Measurements from ENCODE around the gene RREB1.
A peak's percentile ranks its signal among the peaks of the same experiment; 100 is the strongest.

The RREB1 gene

GRCh38 chr6:7127680-7128079 lies 19.9 kb downstream of the RREB1 start:
- DNase-seq, result no peak

- DNase-seq, result no peak
Measured at GRCh38 chr6:7129360-7129759, 21.6 kb downstream of the RREB1 start.

GRCh38 chr6:7129784-7130569 lies 22.2 kb downstream of the RREB1 start:
- DNase-seq, result no peak

GRCh38 chr6:7131390-7131789 lies 23.6 kb downstream of the RREB1 start:
- DNase-seq, result no peak

- no peak for DNase-seq
Measured at GRCh38 chr6:7132398-7133035, 24.8 kb downstream of the RREB1 start.

GRCh38 chr6:7134999-7135745 lies 27.4 kb downstream of the RREB1 start:
- no peak for DNase-seq

GRCh38 chr6:7135755-7136154 lies 28.0 kb downstream of the RREB1 start:
- no peak for DNase-seq

GRCh38 chr6:7136859-7137334 lies 29.1 kb downstream of the RREB1 start:
- DNase-seq, result no peak

GRCh38 chr6:7137335-7138045 lies 29.7 kb downstream of the RREB1 start:
- DNase-seq, result peak; percentile 65

GRCh38 chr6:7138046-7138531 lies 30.3 kb downstream of the RREB1 start:
- DNase-seq, result no peak

- DNase-seq, result peak; percentile 73
Measured at GRCh38 chr6:7138921-7139358, 31.2 kb downstream of the RREB1 start.

GRCh38 chr6:7139835-7140470 lies 32.2 kb downstream of the RREB1 start:
- DNase-seq, result no peak

GRCh38 chr6:7140631-7141378 lies 33.0 kb downstream of the RREB1 start:
- DNase-seq, result peak; percentile 79

GRCh38 chr6:7142228-7142801 lies 34.6 kb downstream of the RREB1 start:
- DNase-seq, result no peak

GRCh38 chr6:7142918-7143475 lies 35.2 kb downstream of the RREB1 start:
- no peak for DNase-seq

GRCh38 chr6:7143476-7143974 lies 35.8 kb downstream of the RREB1 start:
- no peak for DNase-seq

- no peak for DNase-seq
Measured at GRCh38 chr6:7144872-7145584, 37.3 kb downstream of the RREB1 start.

GRCh38 chr6:7145585-7145884 lies 37.8 kb downstream of the RREB1 start:
- DNase-seq, result no peak

GRCh38 chr6:7145885-7146828 lies 38.4 kb downstream of the RREB1 start:
- no peak for DNase-seq
